ENCODE results near the gene C1QB. TPM values are rescaled to one million over a fixed set of nuclear protein-coding genes. Genes with fewer than 3 reads are reported as not detected.

C1QB gene
- polyA plus RNA-seq, 2 of the 4 experiments (the other 2 are of a cell fraction) = not detected

GRCh38 chr1:22676916-22677583 is 24.0 kb downstream of the C1QB start:
- 82% methylated on average over 6 of the region's 37 CpGs for WGBS (ENCODE audit: missing lambda C conversion rate)
- Histone ChIP-seq H3K9me3 (no peaks in the 10 kb centered on the region), H3K27ac (no peak overlapping the region), H3K4me2 (no peak overlapping the region), H3K4me1 (0 out of 3 replicates have a peak, but pooled peaks cover 4% of the 10 kb centered on the region), H3K4me3 (no peak overlapping the region)
- POLR2A ChIA-PET = no interaction called here
- ATAC-seq = no peak
- FAIRE-seq = no peak
- CTCF ChIA-PET = interaction anchor here (1.0 to 9.5 kb wide), 4 partner anchors 11 to 287 kb away, joined by 3 to 129 read pairs (median 6); no protein-coding TSS in a partner anchor
- no peak for TF ChIP-seq FOSL2 (IDR thresholded peaks at IDR 0.05)
- TF ChIP-seq FOSL2 (CRISPR knock-in tag; IDR thresholded peaks at IDR 0.05) = no peak
- no peak for TF ChIP-seq MAFK (IDR thresholded peaks at IDR 0.05; ENCODE audit: partially characterized antibody)
- TF ChIP-seq RFX5 (IDR thresholded peaks at IDR 0.05) = no peak
- no peak for TF ChIP-seq MAX (IDR thresholded peaks at IDR 0.05)
- TF ChIP-seq CEBPB (IDR thresholded peaks at IDR 0.05) = no peak
- TF ChIP-seq TP53 (CRISPR knock-in tag; IDR thresholded peaks at IDR 0.05) = no peak
- no peak for TF ChIP-seq HOXB5 (CRISPR knock-in tag; IDR thresholded peaks at IDR 0.05)
- TF ChIP-seq REST (IDR thresholded peaks at IDR 0.05) = no peak
- no peak for TF ChIP-seq PBX3 (IDR thresholded peaks at IDR 0.05)
- no peak for TF ChIP-seq CBX2 (IDR thresholded peaks at IDR 0.05; ENCODE audit: borderline replicate concordance, low read depth)
- TF ChIP-seq HEYL (CRISPR knock-in tag; IDR thresholded peaks at IDR 0.05) = no peak
- no peak for DNase-seq (ENCODE audit: low read depth in 1 of 2, low spot score in 1 of 2)

GRCh38 chr1:22677931-22678896 is 25.2 kb downstream of the C1QB start:
- 0 out of 3 replicates have a peak, but pooled peaks cover 4% of the 10 kb centered on the region for H3K4me1 ChIP-seq
- FAIRE-seq (no peak), ATAC-seq (no peak), DNase-seq (ENCODE audit: low read depth in 1 of 2, low spot score in 1 of 2) (no peak)
- no peak overlapping the region for H3K4me2 ChIP-seq
- H3K4me3 ChIP-seq = no peak overlapping the region
- no peaks in the 10 kb centered on the region for H3K9me3 ChIP-seq
- CTCF ChIA-PET = interaction anchor here (1.4 to 9.5 kb wide), 3 partner anchors 210 to 286 kb away, joined by 5 to 129 read pairs (median 7); no protein-coding TSS in a partner anchor
- POLR2A ChIA-PET = no interaction called here
- no peak for TF ChIP-seq FOSB (CRISPR knock-in tag; IDR thresholded peaks at IDR 0.05)
- no peak overlapping the region for H3K27ac ChIP-seq
- WGBS (ENCODE audit: missing lambda C conversion rate) = 77% methylated on average over 12 of the region's 13 CpGs

- Histone ChIP-seq H3K27ac (no peak overlapping the region), H3K9me3 (no peaks in the 10 kb centered on the region), H3K4me1 (no peaks in the 10 kb centered on the region), H3K4me3 (no peak overlapping the region), H3K4me2 (no peak overlapping the region)
- TF ChIP-seq MAX (IDR thresholded peaks at IDR 0.05) (no peak), POLR2AphosphoS2 (conservative IDR thresholded peaks at IDR 0.05; ENCODE audit: low read length) (no peak), KDM1A (IDR thresholded peaks at IDR 0.05; ENCODE audit: low read depth) (no peak), USF2 (IDR thresholded peaks at IDR 0.05) (no peak), RNF2 (IDR thresholded peaks at IDR 0.05; ENCODE audit: borderline replicate concordance, low read depth) (no peak)
- CTCF ChIA-PET = interaction anchor here (2.4 kb wide), 1 partner anchor 249 kb away, joined by 8 read pairs; no protein-coding TSS in a partner anchor
- ATAC-seq (no peak), FAIRE-seq (no peak), DNase-seq (ENCODE audit: low read depth in 1 of 2, low spot score in 1 of 2) (no peak)
- WGBS (ENCODE audit: missing lambda C conversion rate) = 61% methylated on average over 8 of the region's 9 CpGs
- POLR2A ChIA-PET = no interaction called here
These were observed 27.7 kb downstream of the C1QB start for GRCh38 chr1:22680726-22681125.
